ENCODE results near the gene MTX3. TPM values are rescaled to one million over a fixed set of nuclear protein-coding genes. Genes with fewer than 3 reads are reported as not detected.

MTX3 gene
- total and polyA plus RNA-seq, 4 donors = 2.3 to 7.6 (median 4.4) TPM

GRCh38 chr5:80035839-80036238 lies 44.8 kb upstream of the MTX3 start:
- Histone ChIP-seq H3K4me1 (ENCODE audit: control insufficient read depth in 4 of 4, insufficient read depth in 4 of 4, low read length in 3 of 4) (peaks cover 2 to 8% (median 3%) of the 10 kb centered on the region in 4 donors), H3K9me3 (ENCODE audit: control insufficient read depth in 4 of 4, low read length in 3 of 4) (no peaks in the 10 kb centered on the region), H3K9ac (ENCODE audit: low read depth in 1 of 2, low read length in 2 of 2) (no peak overlapping the region), H3K27me3 (ENCODE audit: control insufficient read depth in 4 of 4, insufficient read depth in 4 of 4, low read length in 3 of 4) (peaks cover 0 to 21% (median 11%) of the 10 kb centered on the region in 4 donors), H3K27ac (ENCODE audit: low read depth in 1 of 2, low read length in 2 of 2) (no peak overlapping the region), H3K36me3 (ENCODE audit: control insufficient read depth in 4 of 4, insufficient read depth in 3 of 4, low read depth in 1 of 4, low read length in 3 of 4) (no peaks in the 10 kb centered on the region), H3K4me3 (ENCODE audit: low read depth in 1 of 3, low read length in 3 of 3) (no peak overlapping the region)
- TF ChIP-seq ATF3 (IDR thresholded peaks at IDR 0.05) = no peak
- TF ChIP-seq SP1 (IDR thresholded peaks at IDR 0.05) = no peak
- TF ChIP-seq JUND (IDR thresholded peaks at IDR 0.05) = no peak
- TF ChIP-seq FOXA2 (IDR thresholded peaks at IDR 0.05) = no peak
- no peak for TF ChIP-seq GABPA (IDR thresholded peaks at IDR 0.05 in 1 of 2, conservative IDR thresholded peaks at IDR 0.05 in 1 of 2)
- no peak for TF ChIP-seq CTCF (IDR thresholded peaks at IDR 0.05; ENCODE audit: low read depth, low read length, missing input control)
- no peak for TF ChIP-seq FOXA1 (IDR thresholded peaks at IDR 0.05)
- TF ChIP-seq RXRA (IDR thresholded peaks at IDR 0.05) = no peak
- no peak for TF ChIP-seq YY1 (IDR thresholded peaks at IDR 0.05)
- TF ChIP-seq HNF4A (conservative IDR thresholded peaks at IDR 0.05) = no peak
- TF ChIP-seq RAD21 (IDR thresholded peaks at IDR 0.05) = no peak
- TF ChIP-seq MAX (IDR thresholded peaks at IDR 0.05) = no peak
- TF ChIP-seq ZBTB33 (IDR thresholded peaks at IDR 0.05) = no peak
- TF ChIP-seq REST (IDR thresholded peaks at IDR 0.05) = no peak
- TF ChIP-seq NR2F2 (IDR thresholded peaks at IDR 0.05) = no peak
- no peak for TF ChIP-seq HNF4G (IDR thresholded peaks at IDR 0.05)
- no peak for TF ChIP-seq TAF1 (conservative IDR thresholded peaks at IDR 0.05)
- TF ChIP-seq EGR1 (IDR thresholded peaks at IDR 0.05; ENCODE audit: low read depth in 2 of 2) = no peak
- DNase-seq (ENCODE audit: low spot score) = no peak
- 71% methylated on average over 7 of the region's 7 CpGs for WGBS
